Measurements from ENCODE around the gene LGALS7. TPM values are rescaled to one million over a fixed set of nuclear protein-coding genes. Genes with fewer than 3 reads are reported as not detected.
"Not testable (repeated sequence)": the region's sequence is repeated elsewhere in the genome, so short reads cannot be mapped to it uniquely, and the experiment has no call there.

LGALS7 gene
- total RNA-seq, 1 donor from 2014 or later, result not detected

DNA sequence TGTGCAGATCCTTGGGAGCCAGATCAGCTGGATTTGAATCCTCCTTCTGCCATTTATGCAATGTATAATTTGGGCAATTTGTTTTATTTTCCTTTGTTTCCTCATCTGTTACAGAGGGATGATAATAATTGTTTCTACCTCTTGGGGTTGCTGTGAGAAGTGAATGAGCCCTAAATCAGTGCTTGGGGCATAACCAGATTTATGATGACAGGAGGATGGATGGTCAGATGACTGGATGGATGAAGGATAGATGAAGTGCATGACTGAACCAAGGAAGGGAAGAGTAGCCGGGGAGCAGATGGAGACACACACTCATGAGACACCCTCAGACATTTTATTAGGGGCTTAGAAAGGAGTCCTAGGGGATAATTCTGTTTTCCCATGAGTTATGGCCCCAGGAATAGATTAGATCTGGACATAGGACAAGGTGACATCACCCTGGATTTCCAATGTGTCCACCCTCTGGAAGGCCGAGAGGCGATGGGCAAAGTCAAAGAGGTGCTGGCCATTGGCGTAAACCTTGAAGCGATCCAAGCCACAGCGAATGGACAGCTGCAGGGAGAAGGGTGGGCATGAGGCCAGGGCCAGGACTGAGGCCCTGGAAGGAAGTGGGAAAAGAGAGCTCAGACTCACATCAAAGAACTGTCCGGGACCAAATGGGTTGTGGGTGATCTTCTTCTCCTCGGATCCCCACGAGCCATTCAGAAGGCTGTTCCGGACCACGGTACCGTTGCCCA lies 28.2 kb upstream of the LGALS7 start:
- intact Hi-C loops (cut with micrococcal nuclease), result no loop called here
- ATAC-seq, result no peak
- no peak for DNase-seq

DNA sequence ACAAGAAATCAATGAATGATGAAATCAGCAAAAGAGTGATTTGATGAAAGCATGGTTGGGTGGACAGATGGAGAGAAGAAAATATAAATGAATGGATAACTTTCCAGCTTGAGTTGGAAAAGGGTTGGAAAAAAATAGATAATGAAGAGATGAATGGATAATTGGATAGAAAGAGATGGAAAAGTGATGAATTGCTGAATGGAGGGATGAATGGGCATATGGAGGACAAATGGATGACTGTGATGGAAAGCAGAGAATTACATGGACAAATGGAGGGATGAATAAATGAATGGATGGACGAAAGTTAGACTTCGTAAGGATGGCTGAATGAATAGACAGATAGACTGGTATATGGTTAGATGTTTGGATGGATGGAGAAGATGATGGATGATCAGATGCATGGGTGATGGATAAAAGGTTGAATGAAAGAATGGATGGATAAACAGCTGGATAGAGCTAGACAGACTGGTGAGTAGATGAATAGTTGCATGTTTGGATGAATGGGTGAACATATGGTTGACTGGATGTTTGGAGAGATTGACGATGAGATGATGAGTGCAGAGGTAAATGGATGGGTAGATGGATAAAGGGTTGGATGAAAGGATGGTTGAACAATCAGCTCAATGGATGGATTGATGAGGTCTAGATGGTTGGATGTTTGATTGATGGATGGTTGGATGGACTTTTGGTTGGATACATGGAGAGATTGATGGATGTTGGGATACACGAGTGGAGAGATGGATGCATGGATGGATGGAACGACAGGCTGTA lies 27.4 kb upstream of the LGALS7 start:
- no peak for ATAC-seq
- intact Hi-C loops (cut with micrococcal nuclease), result no loop called here

DNA sequence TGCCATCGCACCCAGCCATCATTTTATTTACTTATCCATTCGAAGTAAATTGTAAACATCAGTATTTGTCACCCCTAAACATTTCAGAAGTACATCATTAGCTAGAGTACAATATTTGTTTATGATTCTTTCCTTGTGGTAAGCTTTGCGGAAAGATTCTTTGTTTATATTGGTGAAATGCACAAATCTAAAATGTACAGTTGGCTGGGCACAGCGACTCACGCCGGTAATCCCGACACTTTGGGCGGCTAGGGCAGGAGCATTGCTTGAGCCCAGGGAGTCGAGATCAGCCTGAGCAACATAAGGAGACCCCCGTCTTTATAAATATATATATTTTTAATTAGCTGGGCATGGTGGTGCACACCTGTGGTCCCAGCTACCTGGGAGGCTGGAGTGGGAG lies 25.8 kb upstream of the LGALS7 start:
- no peak for ATAC-seq
- DNase-seq, result no peak
- intact Hi-C loops (cut with micrococcal nuclease), result no loop called here

More for the DNA sequence above, 27.4 kb upstream of the LGALS7 start:
- DNase-seq, result no peak

DNA sequence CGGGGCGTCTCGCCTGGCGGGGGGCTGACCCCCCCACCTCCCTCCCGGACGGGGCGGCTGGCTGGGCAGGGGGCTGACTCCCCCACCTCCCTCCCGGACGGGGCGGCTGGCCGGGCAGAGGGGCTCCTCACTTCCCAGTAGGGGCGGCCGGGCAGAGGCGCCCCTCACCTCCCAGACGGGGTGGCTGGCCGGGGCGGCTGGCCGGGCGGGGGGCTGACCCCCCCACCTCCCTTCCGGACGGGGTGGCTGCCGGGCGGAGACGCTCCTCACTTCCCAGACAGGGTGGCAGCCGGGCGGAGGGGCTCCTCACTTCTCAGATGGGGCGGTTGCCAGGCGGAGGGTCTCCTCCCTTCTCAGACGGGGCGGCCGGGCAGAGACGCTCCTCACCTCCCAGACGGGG lies 24.5 kb upstream of the LGALS7 start:
- DNase-seq; intact Hi-C loops (cut with micrococcal nuclease); ATAC-seq: not testable (repeated sequence)

DNA sequence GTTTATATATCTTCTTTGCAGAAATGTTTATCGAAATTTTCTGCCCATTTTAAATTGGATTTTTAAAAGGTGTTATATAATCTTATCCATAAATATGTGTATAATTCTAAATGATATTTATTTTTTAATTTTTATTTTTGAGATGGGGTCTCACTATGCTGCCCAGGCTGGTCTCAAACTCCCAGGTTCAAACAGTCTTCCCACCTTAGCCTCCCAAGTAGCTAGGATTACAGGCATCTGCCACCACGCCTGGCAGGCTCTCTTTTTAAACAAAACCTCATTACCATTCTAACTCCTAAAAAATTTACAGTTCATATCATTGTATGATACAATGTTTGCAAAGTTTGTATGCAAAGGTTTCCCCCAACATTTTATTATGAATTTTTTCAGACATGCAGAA lies 22.8 kb upstream of the LGALS7 start:
- DNase-seq, result no peak
- intact Hi-C loops (cut with micrococcal nuclease), result no loop called here
- no peak for ATAC-seq

DNA sequence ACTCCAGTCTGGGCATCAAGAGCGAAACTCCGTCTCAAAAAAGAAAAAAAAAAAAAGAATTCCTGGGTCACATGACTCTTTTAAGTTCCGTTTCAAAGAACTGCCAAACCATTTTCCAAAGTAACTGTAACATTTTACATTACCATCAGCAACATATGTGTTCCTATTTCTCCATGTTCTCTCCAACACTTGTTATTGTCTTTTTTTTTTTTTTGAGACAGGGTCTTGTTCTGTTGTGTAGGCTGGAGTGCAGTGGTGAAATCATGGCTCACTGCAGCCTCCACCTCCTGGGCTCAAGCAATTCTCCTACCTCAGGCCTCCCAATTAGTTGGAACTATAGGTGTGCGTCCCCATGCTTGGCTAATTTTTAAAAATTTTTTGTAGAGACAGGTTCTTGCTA lies 22.2 kb upstream of the LGALS7 start:
- DNase-seq (no peak), ATAC-seq (no peak)
- intact Hi-C loops (cut with micrococcal nuclease), result no loop called here

DNA sequence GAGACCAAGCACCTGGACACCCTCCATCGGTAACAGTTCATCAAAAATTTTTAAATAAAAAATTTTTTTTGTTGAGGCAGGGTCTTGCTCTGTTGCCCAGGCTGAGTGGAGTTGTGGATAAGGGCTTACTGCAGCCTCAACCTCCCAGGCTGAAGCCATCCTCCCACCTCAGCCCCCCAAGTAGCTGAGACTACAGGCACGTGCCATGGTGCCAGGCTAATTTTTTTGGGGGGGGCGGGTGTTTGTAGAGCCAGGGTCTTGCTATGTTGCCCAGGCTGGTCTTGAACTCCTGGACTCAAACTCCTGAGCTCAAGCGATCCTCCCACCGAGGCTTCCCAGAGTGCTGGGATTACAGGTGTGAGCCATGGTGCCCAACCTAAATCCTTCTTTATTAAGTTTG lies 20.4 kb upstream of the LGALS7 start:
- DNase-seq (no peak), ATAC-seq (no peak)
- intact Hi-C loops (cut with micrococcal nuclease), result no loop called here

DNA sequence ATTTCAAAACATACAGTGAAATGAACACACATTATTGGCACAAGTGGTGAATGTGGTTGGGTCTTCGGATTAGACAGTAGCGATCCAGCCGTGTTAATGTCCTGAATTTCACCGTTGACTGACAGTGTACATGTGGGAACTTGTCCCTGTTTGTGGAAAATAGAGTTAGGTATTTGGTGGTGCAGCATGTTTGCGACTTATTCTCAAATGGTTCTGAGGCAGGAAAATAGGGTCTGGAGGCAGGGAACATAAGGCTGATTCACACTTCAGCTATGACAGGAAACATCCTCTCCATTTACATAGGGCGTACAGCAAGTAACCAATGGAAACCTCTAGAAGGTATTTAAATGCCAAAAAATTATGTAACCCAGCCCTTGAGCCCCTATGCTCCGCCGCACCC lies 19.9 kb upstream of the LGALS7 start:
- no peak for DNase-seq
- intact Hi-C loops (cut with micrococcal nuclease), result no loop called here
- ATAC-seq, result no peak

DNA sequence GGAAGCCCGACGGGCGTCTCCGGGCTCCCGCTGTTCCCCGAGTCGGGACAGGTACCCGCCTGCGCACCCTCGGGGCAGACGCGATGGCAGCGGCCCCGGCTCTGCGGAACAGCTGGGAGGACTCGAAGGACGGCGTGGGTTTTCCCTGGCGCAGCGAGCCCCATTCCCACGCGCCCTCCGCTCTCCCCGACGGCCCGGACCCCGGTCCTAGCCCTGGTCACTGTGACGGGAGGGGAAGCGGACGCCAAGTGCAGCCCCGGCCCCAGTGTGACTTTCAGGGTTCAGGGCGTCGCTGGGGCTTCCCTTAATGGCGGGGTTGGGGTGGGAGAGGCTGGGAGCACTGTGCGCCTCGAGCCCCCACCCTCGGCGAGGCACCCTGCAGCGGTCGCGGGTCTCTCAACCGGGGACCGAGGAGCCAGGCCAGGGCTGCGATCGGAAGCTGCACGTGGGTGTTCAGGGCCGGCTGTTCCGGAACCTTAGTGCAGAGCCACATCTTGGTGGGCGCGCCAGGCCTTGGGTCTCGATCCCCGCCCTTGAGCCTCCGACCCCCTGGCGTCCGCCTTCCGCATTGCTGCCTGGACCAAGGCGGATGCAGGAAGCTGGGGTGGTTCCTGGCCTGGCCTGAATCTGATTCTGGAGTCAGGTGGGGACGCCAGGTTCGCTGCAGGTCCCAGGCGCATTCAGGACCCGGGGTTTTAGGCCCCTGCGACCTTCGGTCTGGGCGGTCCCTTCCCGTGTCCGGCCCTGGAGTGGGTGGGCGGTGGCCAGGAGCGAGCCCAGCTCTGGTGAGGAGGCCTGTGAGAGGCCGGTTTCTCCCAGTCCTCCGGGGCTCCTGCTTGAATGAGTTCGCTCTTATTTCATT lies 19.2 kb upstream of the LGALS7 start:
- DNase-seq (peak; percentile 72), ATAC-seq (peak; percentile 46)
- intact Hi-C loops (cut with micrococcal nuclease), result no loop called here

DNA sequence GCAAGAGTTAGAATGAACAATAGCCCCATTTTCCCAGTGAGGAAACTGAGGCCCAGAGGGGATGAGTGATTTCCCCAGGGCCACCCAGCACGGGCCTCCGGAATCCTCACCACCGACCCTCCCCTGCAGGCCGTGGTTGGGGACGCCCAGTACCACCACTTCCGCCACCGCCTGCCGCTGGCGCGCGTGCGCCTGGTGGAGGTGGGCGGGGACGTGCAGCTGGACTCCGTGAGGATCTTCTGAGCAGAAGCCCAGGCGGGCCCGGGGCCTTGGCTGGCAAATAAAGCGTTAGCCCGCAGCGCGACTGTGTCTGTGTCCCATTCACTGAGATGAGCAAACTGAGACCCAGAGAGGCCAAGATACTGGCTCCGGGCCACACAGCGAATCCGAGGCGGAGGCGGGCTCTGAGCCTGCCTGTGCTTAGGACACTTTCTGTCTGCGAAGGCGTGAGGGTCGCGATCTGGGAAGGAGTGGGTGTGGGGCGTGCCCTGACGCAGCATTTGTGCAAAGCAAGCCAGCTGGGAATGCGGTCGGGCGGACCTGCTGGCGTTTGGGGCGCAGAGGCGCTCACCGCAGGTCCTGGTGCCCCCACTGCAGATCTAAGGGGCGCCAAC lies 18.2 kb upstream of the LGALS7 start:
- intact Hi-C loops (cut with micrococcal nuclease); DNase-seq: not testable (repeated sequence)
- ATAC-seq, result peak; percentile 96

DNA sequence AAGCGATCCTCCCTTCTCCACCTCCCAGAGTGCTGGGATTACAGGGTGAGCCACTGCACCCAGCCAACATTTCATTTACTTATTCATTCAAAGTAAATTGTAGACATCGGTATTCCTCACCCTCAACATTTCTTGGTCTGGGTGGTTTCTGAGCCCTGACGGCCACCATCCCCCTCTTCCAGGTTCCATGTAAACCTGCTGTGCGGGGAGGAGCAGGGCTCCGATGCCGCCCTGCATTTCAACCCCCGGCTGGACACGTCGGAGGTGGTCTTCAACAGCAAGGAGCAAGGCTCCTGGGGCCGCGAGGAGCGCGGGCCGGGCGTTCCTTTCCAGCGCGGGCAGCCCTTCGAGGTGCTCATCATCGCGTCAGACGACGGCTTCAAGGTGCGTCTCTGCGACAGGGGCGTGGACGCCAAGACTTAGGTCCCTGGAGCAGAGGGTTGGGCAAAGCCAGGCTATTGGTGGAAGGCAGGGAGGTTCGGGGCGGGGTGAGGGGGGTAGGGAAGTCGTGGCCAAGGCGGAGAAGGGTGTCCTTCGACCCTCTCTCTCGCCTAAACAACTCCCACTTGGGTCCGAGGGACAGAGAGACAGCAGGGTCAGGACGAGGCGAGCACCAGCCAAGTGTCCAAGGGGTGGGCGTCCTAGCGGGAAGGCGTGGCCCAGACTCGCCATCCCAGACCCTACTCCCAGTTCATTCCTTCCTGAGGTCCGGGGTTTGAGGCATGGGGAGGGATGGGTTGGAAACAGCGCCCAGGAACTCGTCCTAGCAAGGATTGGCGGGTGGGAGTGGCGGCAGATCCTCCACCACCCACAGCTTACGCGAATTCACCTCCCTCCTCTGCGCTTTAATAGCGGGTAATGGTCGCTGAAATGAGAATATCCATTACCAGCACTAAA lies 17.4 kb upstream of the LGALS7 start:
- intact Hi-C loops (cut with micrococcal nuclease), result not testable (repeated sequence)
- ATAC-seq, result peak; percentile 2

DNA sequence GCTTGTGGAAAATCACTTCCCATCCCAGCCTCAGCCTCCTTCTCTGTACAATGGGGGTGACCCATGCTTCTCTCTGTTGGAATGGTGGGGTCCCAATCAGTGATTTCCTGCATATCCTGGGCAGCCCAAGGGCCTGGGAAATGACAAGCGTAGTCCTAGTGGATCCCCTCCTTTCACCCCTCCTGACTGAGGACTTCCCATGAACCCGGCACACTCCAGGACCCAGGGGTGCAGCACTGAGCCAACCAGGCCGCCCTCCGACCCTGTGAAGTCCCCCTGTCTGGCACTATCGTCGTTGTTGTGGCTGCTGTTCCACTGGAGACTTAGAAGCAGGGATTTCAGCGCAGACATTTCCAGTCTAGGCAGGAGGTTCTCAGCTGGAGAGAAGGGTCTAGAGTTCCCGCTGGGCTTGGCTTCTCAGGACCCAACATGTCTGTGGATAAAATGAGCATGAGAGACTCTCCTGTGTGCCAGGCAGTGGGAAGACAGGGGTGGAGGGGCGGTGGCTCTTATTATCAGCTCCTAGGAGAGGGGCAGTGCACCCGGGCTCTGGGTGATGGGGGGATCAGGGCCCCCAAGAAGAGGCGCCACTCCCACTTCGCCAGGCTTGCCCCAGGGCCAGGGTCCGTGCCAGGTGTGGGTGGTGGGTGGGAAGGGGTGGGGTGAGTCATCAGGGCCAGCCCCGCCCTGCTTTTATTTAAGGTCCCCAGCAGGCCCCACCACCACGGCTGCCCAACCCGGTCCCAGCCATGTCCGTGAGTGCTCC lies 15.3 kb upstream of the LGALS7 start, which contains the start of gene LGALS7B:
LGALS7B (plus strand) TSS at position 723 of the 766 bp plus-strand sequence; CDS start at position 750, 27 bp downstream.
- DNase-seq (no peak), ATAC-seq (no peak)
- intact Hi-C loops (cut with micrococcal nuclease), result no loop called here

More for the DNA sequence above, 17.4 kb upstream of the LGALS7 start:
- not testable (repeated sequence) for DNase-seq

DNA sequence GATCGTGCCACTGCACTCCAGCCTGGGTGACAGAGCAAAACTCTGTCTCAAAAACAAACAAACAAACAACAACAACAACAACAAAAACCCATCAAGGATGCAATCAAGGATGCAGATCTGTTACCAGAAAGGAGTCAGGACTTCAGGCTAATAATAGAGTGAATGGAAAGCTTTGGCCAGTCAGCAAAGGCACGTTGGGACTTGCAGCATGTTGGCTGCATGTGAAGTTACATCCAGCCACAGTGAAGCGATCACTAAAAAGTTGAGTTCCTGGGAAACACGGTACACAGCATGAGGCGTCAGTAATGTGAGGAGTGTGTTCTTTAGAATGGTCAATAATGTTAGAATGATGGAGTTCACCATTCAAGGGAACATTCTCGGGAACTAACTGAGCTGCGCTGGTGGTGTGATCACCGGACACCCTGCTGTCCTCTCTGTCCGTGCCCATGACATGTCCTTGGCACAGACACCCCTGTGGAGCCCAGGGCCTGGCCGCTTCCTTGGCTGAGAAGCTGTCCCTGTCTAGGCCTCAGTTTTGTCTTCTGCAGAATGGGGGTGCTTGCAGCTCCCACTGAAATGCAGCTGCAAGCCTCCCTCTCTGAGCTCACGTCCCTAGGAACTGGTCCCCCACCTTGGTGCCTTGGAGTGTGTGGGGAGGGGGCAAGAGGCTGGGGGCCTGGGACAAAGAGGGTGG lies 13.4 kb upstream of the LGALS7 start:
- no peak for DNase-seq
- intact Hi-C loops (cut with micrococcal nuclease), result no loop called here
- no peak for ATAC-seq

DNA sequence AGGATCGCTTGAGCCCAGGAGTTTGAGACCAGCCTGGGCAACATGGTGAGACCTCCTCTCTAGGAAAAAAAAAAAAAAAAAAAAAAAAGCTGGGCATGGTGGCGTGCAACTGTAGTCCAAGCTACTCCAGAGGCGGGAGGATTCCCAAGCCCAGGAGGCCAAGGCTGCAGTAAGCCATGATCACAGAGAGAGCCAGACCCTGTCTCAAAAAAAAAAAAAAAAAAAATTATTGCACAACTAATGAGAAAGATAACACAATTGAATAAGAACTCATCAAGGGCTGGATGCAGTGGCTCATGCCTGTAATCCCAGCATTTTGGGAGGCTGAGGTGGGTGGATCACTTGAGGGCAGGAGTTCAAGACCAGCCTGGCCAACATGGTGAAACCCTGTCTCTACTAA lies 12.7 kb upstream of the LGALS7 start:
- intact Hi-C loops (cut with micrococcal nuclease); DNase-seq: not testable (repeated sequence)

DNA sequence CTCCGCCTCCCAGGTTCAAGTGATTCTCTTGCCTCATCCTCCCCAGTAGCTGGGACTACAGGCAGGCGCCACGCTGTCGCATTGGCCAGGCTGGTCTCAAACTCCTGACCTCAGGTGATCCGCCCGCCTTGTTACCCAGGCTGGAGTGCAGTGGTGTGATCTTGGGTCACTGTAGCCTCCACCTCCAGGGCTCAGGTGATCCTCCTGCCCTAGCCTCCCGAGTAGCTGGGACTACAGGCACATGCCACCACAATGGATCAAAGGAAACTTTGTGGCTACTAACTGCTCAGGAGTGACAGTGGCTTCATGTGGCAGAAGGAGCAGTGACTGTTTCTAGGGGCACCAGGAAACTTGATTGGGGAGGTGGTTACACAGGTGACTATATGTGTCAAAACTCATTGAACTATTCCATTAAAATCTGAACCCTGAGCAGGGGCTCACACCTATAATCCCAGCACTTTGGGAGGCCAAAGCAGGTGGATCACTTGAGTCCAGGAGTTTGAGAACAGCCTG lies 11.9 kb upstream of the LGALS7 start:
- intact Hi-C loops (cut with micrococcal nuclease), result no loop called here
- ATAC-seq, result no peak
- no peak for DNase-seq

More for the DNA sequence above, 12.7 kb upstream of the LGALS7 start:
- ATAC-seq, result not testable (repeated sequence)

DNA sequence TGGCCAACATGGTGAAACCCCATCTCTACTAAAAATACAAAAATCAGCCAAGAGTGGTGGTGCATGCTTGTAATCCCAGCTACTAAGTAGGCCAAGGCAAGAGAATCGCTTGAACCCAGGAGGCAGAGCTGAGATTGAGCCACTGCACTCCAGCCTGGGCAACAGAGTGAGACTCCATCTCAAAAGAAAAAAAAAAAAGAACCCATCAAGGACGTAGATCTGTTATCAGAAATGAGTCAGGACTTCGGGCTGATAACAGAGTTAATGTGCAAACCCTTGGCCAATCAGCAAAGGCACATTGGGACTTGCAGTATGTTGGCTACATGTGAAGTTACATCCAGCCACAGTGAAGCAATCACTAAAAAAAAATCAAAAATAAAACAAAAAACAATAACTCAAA lies 10.9 kb upstream of the LGALS7 start:
- ATAC-seq (no peak), DNase-seq (no peak)
- intact Hi-C loops (cut with micrococcal nuclease), result no loop called here

DNA sequence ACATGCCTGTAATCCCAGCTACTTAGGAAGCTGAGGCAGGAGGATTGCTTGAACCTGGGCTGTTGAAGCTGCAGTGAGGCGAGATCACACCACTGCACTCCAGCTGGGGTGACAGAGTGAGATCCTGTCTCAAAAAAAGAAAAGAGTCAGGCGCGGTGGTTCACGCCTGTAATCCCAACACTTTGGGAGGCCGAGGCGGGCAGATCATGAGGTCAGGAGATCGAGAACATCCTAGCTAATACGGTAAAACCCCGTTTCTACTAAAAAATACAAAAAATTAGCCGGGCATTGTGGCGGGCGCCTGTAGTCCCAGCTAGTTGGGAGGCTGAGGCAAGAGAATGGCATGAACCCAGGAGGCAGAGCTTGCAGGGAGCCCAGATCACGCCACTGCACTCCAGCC lies 8.9 kb upstream of the LGALS7 start:
- ATAC-seq; DNase-seq; intact Hi-C loops (cut with micrococcal nuclease): not testable (repeated sequence)
